ENCODE measurements around the gene ZNF580. TPM values are rescaled to one million over a fixed set of nuclear protein-coding genes. Genes with fewer than 3 reads are reported as not detected.

ZNF580 gene
- total RNA-seq, 1 donor from 2014 or later = 42.2 TPM

- intact Hi-C loops (cut with DNase I) = no loop called here
- ATAC-seq (peak; percentile 91), DNase-seq (ENCODE audit: low spot score) (peak; percentile 99)
Observed at GRCh38 chr19:55605207-55605636, 35.6 kb upstream of the ZNF580 start.

- ATAC-seq (peak; percentile 42), DNase-seq (ENCODE audit: low spot score) (peak; percentile 82)
- intact Hi-C loops (cut with DNase I) = no loop called here
Observed at GRCh38 chr19:55605637-55606470, 34.9 kb upstream of the ZNF580 start, which contains the start of gene ZNF865. ZNF865 (plus strand) TSS chr19:55605647; CDS start chr19:55613619, 7,972 bp downstream.

DNA sequence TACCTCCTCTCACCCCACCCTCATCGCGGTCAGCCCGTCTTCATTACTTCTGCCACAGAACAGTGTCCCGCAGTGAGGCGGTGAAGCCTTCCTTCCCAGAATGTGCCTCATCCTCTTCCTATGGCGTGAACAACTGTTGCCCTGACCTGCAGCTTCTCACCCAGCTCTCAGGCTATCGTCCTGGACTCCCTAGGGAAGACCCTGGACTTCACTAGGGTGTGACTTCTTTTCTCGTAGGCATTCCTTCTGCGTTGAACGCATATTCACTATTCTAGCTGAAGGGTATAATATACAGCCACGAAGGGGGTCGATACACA, 34.4 kb upstream of the ZNF580 start:
- ATAC-seq (no peak), DNase-seq (ENCODE audit: low spot score) (no peak)
- intact Hi-C loops (cut with DNase I) = no loop called here

GRCh38 chr19:55606817-55607216, 34.0 kb upstream of the ZNF580 start:
- intact Hi-C loops (cut with DNase I) = no loop called here
- DNase-seq (ENCODE audit: low spot score) (no peak), ATAC-seq (no peak)

GRCh38 chr19:55609326-55609725, 31.5 kb upstream of the ZNF580 start:
- intact Hi-C loops (cut with DNase I) = no loop called here
- DNase-seq (ENCODE audit: low spot score) = no peak
- ATAC-seq = no peak

DNA sequence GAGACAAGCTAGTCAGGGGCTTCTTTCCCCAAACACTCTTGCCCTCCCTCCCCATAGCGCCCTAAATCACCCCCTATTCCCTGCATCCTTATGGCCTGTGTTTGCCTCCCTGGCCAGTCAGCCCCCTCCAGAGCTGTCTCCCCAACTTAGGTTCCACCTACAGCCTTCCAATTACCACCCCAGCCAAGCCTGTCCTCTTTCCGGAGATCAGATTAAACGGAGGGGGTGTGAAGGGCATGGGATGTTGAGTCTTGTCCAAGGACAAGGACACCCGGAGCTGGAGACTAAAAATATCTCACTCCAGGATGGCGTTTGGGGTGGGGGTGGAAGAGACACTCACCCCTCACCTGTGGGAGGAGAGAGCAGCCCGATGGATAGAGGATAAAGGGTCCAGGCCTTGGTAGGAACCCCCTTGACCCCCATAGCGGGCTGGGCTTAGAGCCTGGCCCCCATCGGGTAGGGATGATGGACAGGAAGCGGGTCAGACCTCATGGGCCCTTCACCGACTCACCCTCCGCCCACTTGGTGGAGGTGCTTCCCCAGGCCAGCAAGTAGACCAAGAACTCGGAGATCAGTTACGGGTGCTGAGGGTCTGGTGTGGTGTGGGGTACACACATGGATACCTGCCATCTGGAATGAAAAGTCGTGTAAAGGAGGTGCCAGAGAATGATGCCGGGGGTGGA, 29.4 kb upstream of the ZNF580 start:
- no peak for ATAC-seq
- intact Hi-C loops (cut with DNase I) = no loop called here
- DNase-seq (ENCODE audit: low spot score) = no peak

- intact Hi-C loops (cut with DNase I) = no loop called here
- ATAC-seq (no peak), DNase-seq (ENCODE audit: low spot score) (no peak)
Observed at GRCh38 chr19:55611983-55612645, 28.7 kb upstream of the ZNF580 start.

- DNase-seq (ENCODE audit: low spot score) (no peak), ATAC-seq (no peak)
- intact Hi-C loops (cut with DNase I) = no loop called here
Observed at GRCh38 chr19:55613396-55613795, 27.4 kb upstream of the ZNF580 start.

GRCh38 chr19:55613930-55614710, 26.7 kb upstream of the ZNF580 start:
- intact Hi-C loops (cut with DNase I) = no loop called here
- ATAC-seq (no peak), DNase-seq (ENCODE audit: low spot score) (no peak)

- intact Hi-C loops (cut with DNase I) = no loop called here
- ATAC-seq (no peak), DNase-seq (ENCODE audit: low spot score) (no peak)
Observed at GRCh38 chr19:55614711-55615542, 25.9 kb upstream of the ZNF580 start.

GRCh38 chr19:55615543-55616394, 25.0 kb upstream of the ZNF580 start:
- intact Hi-C loops (cut with DNase I) = no loop called here
- DNase-seq (ENCODE audit: low spot score) (no peak), ATAC-seq (no peak)

DNA sequence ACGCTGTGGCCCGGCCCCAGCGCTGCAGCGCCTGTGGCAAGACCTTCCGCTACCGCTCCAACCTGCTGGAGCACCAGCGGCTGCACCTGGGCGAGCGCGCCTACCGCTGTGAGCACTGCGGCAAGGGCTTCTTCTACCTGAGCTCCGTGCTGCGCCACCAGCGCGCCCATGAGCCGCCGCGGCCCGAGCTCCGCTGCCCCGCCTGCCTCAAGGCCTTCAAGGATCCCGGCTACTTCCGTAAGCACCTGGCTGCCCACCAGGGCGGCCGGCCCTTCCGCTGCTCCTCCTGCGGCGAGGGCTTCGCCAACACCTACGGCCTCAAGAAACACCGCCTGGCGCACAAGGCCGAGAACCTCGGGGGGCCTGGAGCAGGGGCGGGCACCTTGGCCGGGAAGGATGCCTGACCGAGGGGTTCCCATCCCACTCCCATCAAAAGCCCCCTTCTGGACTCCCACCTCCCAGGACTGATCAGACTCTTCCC, 24.4 kb upstream of the ZNF580 start:
- ATAC-seq (no peak), DNase-seq (ENCODE audit: low spot score) (no peak)
- intact Hi-C loops (cut with DNase I) = no loop called here

DNA sequence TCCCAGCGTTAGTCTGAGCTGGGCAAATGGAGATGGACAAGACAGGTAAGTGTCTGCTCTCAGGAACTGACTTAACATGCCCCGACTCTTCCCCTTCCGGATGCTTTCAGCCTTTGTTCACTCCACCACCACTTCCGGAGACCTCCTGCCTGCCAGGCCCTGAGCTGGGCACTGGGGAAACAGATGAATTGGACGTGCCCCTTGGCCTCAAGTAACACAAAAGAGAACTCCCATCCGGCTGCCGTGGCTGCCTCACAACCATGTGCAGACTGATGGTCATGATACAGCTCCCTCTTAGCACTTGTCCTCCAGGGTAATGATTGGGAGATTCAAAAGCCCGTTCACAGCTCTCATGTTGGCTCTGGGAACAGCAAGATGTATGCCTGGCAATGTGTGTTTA, 23.4 kb upstream of the ZNF580 start:
- intact Hi-C loops (cut with DNase I) = no loop called here
- ATAC-seq (no peak), DNase-seq (ENCODE audit: low spot score) (no peak)

DNA sequence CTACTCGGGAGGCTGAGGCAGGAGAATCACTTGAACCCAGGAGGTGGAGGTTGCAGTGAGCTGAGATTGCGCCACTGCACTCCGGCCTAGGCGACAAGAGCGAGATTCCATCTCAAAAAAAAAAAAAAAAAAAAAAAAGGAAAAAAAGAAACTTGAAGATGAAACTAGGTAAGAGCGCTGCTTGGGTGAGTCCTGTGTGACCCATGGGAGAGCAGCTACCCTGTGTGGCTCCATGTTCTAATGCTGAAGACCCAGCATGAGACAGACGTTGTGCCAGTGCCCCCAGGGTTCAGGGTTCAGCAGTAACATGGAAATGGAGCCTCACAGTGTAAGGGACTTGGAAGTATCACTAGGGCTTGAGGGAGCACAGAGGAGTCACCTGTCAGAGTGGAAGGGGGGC, 22.4 kb upstream of the ZNF580 start:
- DNase-seq (ENCODE audit: low spot score) (no peak), ATAC-seq (no peak)
- intact Hi-C loops (cut with DNase I) = no loop called here

DNA sequence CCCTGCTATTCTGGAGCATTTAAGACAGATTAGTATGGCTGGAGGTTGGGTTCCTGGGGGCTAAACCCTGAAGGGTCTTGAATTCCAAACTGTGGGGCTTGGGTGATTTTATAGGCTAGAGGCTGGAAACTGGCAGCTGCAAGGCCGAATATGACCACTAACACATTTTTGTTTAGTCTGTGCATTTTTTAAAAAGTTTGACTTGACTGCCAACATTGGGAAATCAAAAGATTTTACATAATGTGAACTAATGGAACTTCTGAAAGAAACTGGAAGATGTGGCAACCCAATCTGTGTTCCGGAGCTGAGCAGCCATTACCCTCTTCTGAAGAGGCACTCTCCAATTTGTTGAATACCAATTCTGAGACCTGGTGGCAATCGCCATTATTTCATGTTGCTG, 21.5 kb upstream of the ZNF580 start:
- DNase-seq (ENCODE audit: low spot score) = no peak
- intact Hi-C loops (cut with DNase I) = no loop called here
- ATAC-seq = no peak

- ATAC-seq = no peak
- DNase-seq (ENCODE audit: low spot score) = no peak
- intact Hi-C loops (cut with DNase I) = no loop called here
Observed at GRCh38 chr19:55620410-55621204, 20.2 kb upstream of the ZNF580 start.

DNA sequence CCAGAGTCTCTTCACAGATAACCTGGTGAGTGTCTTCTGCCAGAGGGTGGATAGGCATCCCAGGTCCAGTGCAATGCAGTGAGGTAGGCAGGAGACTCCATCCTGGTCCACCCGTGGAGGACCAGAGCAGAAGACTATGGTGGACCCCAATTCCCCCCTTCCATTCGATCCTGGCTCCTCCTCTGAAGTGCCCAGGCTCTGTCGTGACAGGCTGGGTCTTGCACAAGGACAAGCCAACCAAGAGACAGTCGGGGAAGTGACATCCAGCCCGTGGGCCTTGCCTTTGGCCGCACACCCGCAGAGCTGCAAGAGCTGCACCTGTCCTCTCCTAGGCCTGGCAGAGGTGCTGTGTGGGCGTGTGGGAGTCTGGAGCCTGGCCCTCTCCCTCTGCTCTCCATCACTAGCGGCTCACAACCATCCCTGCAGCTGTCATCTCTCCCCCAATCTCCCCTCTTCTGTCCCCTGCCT, 19.6 kb upstream of the ZNF580 start:
- ATAC-seq = no peak
- no peak for DNase-seq (ENCODE audit: low spot score)
- intact Hi-C loops (cut with DNase I) = no loop called here
